Stimulated activated CD8-positive, alpha-beta memory T cell treated with anti-CD3 and anti-CD28 coated beads, Interleukin-7, amount 100 ng/mL, for 4 hours (primary cell): Measurements from ENCODE around the gene LITAFD.
A peak's percentile ranks its signal among the peaks of the same experiment; 100 is the strongest.

Experiments
- DNase-seq, 2 donors: peaks; one replicate each; pipeline ENCODE4 v3.0.0-alpha.2; 2020; ENCODE audit warnings: low read depth in 2 of 2

LITAFD gene

GRCh38 chr16:8919934-8920462 is 37.8 kb downstream of the LITAFD start:
- no peak for DNase-seq

- DNase-seq = no peak
These were observed 38.6 kb downstream of the LITAFD start for GRCh38 chr16:8920645-8921346.

DNA sequence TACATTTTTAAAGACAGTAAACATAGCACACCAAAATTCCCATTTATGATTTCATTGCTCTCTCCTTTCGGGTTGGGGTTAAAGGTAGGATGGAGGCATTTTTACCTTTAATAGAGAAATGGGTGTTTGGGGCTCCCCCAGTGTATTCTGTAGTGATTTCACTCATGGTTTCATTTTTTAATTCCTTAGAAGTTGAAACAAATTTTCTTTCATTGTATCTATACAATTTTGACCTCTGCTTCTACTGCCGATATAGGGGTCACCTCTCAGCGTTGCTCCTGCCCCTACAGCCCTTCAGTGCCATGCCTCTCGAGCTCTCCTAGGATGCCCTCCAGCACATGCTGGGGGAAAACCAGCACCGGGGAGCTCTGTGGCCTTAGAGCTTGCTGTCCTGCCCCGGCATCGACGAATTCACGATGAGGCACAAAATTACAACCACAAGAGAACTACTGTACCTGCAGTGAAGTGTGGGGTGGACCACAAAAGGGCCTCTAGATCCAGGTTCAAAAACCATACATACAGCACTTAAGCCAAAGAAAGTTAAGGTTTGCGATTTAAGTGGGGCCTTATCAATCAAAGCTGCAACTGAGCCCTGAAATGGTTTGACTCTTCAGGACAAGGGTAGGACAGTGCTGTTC is 39.3 kb downstream of the LITAFD start:
- DNase-seq = no peak

GRCh38 chr16:8923199-8923598 is 41.0 kb downstream of the LITAFD start:
- DNase-seq = no peak

GRCh38 chr16:8924214-8924613 is 42.1 kb downstream of the LITAFD start:
- no peak for DNase-seq

- DNase-seq = no peak
These were observed 43.3 kb downstream of the LITAFD start for GRCh38 chr16:8925455-8925854.

DNA sequence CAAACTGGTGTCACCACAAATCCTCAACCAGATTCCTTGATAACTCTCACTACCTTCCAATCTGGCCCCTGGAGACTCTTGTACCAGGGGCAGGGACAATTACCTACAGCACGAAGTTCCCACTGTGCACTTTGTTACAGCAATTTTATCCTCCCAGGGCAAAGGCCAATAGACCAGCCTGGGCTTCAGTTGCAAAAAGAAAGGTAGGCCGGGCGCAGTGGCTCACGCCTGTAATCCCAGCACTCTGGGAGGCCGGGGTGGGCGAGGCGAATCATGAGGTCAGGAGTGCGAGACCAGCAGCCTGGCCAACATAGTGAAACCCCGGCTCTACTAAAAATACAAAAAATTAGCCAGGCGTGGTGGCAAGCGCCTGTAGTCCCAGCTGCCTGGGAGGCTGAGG is 44.7 kb downstream of the LITAFD start:
- no peak for DNase-seq

DNA sequence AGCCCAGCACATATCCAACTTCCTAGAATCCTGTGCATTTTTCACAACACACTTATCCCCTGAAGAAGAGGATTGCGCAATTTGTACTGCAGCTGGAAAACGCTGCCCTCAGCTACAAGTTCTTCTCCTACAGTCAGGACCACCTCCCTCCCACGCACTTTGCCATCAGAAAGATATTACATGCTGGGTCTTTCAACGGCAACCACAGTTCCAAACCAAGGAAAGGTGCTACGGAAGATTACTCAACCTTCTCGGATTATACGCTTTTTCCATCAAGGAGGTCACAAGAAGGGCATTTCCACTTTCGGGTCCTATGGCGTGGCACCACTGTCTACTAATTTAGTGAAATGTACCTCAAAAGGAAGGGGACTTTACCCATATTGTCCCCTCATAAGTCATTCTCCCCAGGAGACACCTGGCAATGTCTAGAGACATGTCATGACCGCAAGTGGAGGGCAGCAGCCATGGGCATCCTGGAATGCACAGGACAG is 46.4 kb downstream of the LITAFD start:
- peak in 1 of 2 donors; percentile 10 for DNase-seq

- no peak for DNase-seq
These were observed 47.1 kb downstream of the LITAFD start for GRCh38 chr16:8929086-8929748.

GRCh38 chr16:8931859-8932258 is 49.7 kb downstream of the LITAFD start:
- peak in 1 of 2 donors; percentile 23 for DNase-seq

DNA sequence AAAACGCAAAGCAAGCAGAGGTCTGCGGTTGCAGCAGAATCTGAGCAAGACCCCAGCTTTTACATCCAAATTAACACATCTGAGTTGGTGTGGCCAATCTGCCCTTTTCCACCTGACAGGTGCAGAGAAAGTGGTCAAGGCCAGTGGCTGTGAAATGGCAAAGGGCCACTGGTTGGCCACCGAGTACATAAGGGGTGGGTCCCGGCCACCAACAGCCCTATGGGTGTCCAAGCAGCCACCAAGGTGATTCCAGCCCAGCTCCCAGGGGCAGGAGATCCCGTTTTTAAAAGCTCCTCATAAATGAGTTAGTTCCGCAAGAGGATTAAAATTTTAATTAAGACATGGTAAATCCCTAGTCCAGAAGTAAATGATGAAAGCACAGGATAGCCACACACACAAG is 52.5 kb downstream of the LITAFD start:
- DNase-seq = no peak
